GM12892 (cell line): ENCODE measurements around the gene NCAPD2.

Experiments
- POLR2A ChIP-seq: IDR thresholded peaks from 2 replicates; pipeline ENCODE4 v1.6.1; 2011; ENCODE audit warnings: low read depth, low read length, control low read depth
- POLR2AphosphoS5 ChIP-seq: IDR thresholded peaks from 2 replicates; pipeline ENCODE4 v1.6.1; 2011; ENCODE audit warnings: low read depth, low read length, control low read depth
- TAF1 ChIP-seq: IDR thresholded peaks from 2 replicates; pipeline ENCODE4 v1.6.1; 2011; ENCODE audit warnings: low read depth, mild to moderate bottlenecking, control low read depth, low read length, borderline replicate concordance

DNA sequence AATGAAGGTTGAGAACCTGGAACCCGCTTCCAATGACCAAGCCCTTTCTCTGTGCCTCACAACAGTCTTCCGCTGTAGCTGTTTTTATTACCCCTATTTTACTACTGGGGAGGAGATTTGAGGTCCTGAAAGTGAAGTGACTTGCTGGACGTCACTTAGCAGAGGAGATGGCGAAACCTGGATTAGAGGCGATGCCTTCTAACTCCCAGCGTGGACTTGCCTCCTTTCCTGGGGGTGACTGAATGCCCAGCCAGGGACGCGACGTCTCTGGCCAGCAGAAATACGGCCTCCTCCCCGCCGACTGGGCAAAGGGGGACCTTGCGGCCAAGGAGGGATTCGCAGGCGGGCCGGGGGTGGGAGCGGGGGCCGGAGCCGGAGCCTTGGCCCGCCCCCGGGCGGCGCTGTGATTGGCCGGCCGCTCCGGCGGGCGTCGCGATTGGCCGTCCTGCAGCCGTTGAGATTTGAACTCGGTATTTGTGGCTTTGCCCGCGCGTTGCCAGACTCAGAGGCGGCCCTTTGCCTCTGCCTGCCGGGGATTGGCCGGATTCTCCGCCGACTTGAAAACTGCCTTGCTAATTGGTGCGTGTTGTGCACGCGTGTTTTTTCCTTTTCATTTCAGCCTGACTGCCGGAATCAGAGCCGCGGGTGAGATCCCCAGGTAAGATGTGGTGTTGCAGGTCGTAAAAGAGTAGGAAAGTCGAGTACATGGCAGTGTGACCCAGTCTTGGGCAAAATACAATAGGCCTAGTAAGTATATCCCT, at the start of gene NCAPD2:
- peak; percentile 25 for TF ChIP-seq TAF1
- peak; percentile 77 for TF ChIP-seq POLR2A
- peak; percentile 81 for TF ChIP-seq POLR2AphosphoS5
